Inflammatory macrophage treated with lipopolysaccharide for 4 hours (primary cell): ENCODE results near the gene LIPI.
"Not testable (repeated sequence)": the region's sequence is repeated elsewhere in the genome, so short reads cannot be mapped to it uniquely, and the experiment has no call there.

ENCODE experiments used
- DNase-seq: peaks from one replicate; pipeline ENCODE4 v3.0.0-alpha.2; 2020

LIPI gene

DNA sequence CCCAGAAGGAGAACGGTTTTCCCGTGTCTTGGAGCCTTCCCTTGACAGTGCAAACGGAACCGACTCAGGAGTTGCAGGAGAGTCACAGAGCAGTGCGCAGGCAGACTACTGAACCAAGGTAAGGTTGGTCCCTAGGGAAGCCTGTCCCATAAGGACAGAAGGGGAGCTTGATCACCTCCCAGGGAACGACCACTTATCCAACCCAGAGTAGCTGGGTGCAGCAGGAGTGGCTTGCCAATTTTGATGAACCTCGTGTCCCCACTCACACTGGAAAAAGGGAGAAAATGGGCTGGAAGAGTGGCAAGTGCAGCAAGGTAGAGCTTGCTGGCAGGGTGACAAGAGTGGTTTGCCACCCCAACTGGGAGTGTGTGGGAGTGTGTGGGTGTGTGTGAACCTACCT lies 95.1 kb downstream of the LIPI start:
- no peak for DNase-seq

DNA sequence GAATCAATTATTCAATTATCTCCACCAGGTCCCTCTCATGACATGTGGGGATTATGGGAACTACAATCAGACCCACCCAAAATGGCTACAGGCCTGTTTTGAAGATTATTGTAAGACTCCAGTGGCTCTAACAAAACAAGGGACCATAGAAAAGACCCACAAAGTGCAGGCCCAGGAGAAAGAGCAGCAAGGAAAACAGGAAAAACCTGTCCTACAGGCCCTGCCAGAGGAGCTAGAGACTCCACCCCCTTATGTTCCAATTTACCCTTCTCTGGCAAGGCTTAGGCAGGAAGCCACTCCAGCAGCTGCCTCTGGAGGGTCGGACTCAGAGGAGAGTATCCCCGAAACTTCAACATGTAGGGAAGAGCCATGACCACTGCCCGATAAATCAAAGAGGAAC lies 96.5 kb downstream of the LIPI start:
- DNase-seq: no peak

DNA sequence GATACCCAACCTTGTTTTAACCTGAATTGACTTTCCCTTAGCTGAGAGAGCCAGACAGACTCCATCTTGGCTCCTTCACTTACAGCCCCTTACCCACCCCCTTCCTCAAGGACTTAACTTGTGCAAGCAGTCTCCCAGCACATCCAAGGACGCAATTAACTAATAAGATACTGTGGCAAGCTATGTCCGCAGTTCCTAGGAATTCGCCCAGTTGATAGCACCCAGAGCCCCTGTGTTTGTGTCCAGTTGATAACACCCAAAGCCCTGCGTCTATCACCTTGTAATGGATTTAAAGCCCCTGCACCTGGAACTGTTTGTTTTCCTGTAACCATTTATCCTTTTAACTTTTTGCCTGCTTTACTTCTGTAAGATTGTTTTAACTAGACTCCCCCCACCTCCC lies 106.2 kb downstream of the LIPI start:
- not testable (repeated sequence) for DNase-seq

DNA sequence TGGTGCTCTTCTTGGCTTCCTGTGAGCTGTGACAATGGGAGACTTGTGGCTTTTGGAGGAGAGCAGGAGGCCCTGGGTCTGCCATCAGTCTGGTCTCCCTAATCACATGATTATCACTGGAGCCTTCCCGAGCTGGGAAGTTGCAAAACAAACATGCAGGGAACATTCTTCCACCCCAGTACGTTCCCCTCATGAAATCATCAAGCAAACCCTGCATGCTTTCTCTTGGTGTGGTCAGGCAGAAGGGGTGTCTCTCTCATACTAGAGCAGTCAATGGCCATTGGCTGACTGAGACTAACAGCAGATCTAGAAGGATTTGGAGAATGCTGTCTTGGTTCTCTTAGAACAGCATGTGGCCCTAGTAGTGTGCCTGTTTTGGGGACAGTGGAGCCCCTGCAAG lies 111.2 kb downstream of the LIPI start:
- peak; percentile 30 for DNase-seq

DNA sequence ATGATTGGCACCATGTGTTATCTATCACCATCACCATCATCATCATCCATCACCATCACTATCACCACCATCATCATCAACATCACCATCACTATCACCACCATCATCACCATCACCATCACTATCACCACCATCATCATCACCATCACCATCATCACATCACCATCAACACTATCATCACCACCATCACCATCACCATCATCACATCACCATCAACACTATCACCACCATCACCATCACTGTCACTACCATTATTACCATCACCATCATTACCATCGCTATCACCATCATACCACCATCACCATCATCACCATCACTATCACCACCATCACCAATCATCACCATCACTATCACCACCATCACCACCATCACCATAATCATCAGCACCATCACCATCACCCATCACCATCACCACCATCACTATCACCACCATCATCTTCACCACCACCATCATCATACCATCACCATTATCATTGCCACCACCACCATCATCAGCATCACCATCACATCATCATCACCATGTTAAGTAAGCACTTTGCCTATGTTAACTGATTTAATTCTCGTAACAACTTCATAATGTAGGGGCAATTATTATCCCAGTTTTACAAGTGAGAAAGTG lies 112.8 kb downstream of the LIPI start:
- no peak for DNase-seq

DNA sequence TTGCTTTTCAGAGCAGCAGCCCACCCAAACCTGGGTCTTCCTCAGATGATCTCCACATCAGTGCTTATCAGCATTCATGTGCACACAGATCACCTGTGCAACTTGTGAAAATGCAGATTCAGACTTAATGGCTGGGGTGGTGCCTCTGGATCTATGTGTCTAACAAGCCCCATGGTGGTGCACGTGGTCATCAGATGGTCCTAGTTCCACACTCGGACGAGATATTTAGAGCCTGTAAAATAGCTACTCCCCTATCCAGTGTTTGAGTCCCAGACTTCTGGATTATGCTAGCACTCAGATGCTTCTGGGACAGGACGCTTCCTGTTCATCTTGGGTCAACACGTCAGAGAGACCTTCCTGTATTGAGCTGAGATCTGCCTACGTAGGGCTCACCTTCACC lies 114.2 kb downstream of the LIPI start:
- no peak for DNase-seq

DNA sequence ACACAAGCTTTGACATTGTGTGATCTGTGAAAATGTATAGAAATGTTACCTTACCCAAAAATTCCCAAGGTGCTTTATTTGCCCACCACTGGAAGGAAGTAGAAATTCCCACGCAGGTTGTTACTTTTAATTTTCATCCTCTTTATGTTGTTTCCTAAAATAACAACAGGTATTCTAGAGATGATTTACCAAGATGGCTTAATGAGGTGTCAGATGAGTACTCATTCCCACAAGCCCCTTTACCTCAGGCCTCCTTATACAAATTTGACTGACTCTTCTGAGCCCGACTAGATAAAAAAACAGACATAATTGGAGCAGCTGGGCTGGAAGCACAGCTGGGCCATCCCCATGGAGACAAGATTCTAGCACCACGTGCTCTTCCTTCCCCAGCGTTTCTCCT lies 114.6 kb downstream of the LIPI start:
- no peak for DNase-seq

DNA sequence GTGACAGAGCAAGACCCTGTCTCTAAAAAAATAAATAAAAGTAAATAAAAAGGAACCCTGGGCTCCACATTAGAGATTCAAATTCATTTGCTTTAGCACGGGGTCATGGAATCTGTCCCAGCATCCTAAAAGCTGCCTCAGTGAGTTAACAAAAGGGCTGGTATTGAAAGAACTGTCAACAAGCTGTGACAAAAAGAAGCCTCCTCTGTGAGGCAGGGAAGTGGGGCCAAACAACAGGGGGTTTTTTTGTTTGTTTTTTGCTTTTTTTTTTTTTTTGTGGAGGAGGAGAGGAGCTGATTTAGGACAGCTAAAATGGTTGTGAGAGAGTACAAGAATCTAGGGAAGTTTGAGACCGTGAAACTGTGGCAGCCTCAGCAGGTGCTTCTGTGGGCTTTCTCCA lies 115.7 kb downstream of the LIPI start:
- DNase-seq: no peak

DNA sequence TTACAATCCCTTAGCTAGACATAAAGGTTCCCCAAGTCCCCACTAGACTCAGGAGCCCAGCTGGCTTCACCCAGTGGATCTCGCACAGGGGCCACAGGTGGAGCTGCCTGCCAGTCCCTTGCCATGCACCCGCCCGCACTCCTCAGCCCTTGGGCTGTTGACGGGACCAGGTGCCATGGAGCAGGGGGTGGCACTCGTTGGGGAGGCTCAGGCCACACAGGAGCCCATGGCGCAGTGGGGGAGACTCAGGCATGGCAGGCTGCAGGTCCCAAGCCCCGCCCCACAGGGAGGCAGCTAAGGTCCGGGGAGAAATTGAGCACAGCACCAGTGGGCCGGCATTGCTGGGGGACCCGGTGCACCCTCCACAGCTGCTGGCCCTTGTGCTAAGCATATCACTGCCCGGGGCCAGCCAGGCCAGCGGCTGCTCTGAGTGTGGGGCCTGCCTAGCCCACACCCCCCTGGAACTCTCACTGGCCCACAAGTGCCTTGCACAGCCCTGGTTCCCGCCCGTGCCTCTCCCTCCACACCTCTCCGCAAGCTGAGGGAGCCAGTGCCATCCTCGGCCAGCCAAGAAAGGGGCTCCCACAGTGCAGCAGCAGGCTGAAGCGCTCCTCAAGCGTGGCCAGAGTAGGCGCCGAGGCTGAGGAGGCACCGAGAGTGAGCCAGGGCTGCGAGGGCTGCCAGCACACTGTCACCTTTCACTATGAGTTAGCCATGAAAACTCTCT lies 117.8 kb downstream of the LIPI start:
- DNase-seq: no peak

DNA sequence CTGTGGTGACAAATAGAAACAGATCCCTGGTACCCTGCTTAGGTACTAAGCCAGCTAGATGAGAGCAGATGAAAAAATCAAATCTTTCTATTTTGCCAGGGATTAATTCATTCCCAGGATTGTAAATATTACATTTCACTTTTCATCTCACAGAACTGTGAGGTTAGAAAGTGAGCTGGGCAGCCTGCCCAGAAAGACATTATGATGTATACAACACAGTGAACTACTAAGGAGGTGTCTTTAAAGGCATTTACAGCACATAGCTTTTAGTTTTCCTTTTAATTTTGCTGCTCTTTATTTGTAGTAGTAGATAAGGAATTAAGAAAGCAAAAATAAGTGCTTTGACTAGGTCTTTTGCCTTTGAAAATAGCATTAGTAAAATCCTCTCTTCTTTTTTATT lies 120.6 kb downstream of the LIPI start:
- not testable (repeated sequence) for DNase-seq

DNA sequence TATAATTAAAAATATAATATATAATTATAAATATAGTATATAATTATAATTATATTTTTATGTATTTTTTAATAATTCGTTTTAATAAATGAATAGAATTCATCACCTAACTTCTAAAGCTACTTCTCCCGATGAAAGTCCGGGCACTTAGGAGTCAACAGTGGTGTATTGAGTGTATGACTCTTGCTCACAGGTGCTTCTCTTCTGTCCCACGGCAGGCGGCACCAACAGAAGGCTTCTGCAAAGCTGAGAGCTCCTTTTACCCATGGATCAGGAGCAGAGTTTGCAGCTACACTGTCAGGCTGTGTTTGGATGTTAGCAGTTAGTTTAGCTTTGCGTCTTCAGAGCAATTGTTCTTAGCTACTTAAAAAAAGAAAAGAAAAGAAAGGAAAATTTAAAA lies 122.4 kb downstream of the LIPI start:
- DNase-seq: no peak

DNA sequence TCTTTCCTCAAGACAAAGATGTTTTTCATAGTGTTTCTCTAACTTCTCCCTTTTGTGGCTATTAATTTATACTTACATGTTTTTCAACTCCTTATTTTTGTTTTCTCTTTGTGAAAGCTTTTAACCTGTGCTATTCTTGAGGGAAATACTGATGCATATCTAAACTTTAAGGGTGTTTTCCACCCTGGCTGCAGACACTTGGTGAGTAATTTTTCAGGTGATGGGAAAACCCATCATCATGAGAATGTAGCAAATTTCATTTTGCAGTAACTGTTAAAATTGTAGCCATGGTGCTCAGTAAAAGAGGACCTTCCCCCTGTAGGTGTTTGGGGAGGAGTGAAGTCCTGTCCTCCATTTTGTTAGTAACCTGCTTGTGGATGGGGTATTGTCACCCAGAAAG lies 124.2 kb downstream of the LIPI start:
- no peak for DNase-seq

DNA sequence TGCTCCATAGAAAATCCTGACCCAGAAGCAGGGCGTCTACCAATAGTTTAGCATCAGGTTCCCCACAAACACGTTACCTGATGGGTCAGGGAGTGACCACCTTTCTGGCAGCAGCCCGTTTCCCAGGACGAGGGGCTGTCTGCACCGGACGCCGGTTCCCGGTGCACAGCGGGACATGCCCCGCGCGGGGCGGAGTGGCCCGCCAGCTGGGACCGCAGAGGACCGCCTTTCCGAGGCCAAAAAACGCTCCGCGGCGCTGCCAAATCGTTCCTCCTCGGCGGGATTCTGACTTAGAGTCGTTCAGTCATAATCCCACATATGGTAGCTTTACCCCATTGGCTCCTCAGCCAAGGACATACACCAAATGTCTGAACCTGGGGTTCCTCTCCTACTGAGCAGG lies 126.1 kb downstream of the LIPI start:
- no peak for DNase-seq

DNA sequence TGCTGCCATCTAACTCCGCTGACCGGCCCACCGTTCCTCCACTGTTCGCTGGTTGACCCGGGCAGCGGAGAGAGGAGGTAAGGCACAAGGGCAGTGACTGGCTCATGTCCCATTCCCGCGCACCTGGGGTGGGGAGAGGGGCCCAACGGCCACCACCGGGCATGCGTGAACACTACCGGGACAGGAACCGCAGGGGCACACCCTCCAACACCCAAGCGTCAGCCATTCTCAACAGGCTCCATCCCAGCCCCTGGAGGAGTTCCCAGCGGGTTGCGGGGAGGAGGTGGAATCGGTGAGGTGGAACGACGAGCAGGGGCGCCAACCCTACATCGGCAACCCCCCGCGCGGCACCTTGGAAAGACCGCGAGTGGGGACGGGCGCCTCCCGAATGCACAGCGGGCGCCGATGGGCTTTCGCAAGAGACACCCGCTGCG lies 126.7 kb downstream of the LIPI start:
- no peak for DNase-seq

DNA sequence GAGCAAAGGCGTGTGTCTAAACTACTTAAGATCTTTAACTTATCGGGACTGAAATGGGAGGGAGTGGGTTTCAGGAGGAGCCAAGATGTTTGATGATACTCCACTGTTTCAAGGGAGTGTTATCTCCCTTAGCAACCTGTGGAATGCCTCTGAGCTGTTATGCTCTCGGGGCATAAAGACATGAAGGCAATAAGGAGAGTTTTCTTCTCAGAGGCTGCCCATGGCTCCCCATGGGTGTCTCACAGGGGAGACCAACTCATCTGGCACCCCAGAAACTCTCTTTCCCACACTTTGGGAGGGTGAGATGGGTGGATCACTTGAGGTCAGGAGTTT lies 130.0 kb downstream of the LIPI start:
- DNase-seq: no peak

DNA sequence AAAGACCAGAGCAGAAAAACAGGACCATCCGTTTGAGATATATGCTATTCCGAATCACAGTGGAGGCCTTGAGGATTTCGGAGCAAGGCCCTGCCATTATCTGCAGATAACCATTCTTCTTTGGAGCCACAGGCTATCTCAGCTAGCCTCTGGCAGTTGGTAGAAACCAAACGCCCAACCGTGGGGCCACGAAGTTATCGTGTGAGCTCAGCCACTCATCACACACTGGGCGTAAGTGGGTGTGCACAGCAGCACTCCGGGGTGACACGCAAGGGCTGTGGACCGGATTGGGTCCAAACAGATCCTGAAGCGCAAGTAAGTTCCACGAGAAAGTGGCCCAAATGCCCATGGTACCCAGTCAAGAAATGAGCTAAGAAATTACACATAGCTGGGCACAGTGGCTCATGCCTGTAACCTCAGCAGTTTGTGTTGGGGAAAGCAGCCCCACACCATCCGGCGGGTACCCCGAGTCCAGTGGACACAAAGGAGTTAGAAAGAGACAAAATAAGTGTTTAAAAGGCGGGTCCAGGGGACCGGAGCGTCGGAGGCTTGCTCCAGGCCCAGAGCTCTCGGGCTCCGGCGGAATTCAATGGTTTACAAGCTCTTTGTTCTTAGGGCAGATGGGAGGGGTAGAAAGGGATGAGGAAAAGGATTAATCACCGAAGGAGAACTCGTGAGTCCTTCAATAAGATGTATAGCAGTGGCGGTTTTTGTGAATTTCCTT lies 130.6 kb downstream of the LIPI start:
- no peak for DNase-seq

DNA sequence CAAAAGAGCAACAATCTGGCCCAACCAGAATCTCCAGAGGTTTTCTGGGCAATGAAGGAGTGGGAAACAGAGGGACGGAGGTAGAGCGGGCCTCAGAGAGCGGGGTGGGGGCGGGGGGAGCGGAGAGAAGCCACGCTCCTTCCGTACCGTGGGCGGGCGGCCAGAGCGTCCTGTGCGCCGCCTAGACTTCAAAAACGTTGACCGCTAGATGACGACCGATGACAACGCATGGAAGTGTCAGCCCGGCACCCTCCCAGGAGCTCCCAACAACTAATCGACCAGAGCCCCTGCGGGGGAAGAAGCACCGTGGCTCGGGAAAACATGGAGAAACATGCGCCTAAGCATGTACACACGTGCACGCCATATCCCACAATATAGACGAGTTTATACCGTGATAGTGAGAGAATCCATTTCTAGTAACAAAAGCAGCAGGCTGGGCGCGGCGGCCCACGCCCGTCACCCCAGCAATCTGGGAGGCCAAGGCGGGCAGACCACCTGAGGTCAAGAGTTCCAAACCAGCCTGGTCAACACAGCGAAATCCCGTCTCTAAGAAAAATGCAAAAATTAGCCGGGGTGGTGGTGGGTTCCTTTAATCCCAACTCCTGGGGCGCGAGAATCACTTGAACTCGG lies 131.9 kb downstream of the LIPI start:
- no peak for DNase-seq

DNA sequence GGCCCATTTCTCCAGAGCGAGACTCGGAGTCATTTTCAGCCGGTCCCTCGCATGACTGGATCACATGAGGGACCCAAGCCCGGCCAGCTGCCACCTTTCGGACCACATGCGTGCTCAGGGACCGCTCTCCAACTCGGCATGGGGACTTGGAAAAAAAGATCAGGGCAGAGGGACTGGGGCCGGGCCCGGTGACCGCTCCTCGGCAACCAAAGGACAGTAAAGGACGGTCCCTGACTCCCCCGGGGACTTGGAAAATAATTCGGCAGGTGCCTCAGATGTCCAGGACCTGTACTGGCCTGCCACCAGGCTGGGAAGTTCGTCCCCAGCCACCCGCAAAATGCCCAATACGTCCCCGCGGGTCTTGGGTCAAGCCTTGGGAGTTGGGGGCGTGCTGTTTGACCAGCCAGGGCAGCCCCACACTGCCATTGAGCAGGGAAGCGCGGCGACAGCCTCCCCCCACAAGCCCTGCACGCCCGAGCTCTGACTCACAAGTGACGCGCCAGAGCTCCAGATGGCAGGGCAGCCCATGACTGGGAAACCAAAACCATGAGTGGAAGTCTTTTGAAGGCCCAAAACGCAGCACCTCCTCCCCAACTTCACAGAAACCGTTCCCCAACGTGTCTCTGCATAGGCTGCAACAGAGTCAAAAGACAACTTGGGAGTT lies 134.5 kb downstream of the LIPI start:
- no peak for DNase-seq

DNA sequence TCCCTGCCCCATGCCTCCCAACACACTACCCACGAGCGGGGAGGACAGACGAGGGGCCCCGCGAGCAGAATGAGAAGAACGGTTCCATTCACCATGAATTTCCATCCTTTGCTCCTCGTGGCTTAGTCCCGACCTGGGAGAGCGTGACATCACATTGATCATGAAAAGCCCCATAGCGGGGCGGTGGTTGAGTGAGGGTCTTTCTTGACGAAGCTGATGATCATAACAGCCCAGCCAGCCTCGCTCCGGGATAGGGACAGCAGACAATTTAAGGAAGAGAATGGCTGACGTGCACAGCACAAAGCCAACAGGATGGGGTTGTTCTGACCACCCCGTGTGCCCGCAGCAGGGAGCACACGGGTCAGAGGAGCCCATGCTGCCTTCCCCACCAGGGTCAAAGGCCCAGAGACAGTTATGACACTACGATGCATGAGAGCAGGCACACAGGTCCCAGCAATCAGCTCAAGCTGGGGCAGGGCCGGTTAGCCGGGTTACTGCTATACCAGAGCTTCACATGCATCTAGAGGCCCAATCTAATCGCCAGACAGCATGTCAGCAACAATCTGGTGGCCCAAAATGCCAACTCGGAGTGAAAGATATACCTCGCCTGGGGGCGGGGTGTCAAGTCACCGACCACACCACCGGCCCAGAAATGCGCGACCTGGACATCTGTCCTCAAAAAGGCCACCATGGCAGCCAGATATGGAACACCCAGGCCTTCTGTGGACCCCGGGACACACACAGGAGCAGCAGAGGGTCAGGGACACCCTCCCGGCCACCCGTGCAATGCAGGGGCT lies 135.2 kb downstream of the LIPI start:
- DNase-seq: no peak

DNA sequence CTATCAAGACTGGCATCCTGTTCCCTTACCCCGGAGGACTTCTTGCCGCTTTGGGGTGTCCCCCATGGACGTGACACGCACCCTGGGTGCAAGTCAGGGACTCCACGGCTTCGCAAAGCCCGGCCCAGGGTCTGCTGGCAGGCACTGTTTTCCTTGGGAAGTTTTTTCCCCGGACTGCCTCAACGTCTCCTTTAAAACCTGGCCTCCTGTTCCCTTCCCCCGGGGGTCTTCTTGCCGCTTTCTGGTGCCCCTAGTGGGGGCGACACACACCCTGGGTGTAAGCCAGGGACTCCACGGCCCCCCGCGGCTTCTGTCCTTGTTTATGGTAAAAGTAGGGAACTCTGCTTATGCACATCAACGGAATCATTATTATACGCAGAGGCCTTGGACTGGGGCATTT lies 136.6 kb downstream of the LIPI start:
- DNase-seq: no peak

DNA sequence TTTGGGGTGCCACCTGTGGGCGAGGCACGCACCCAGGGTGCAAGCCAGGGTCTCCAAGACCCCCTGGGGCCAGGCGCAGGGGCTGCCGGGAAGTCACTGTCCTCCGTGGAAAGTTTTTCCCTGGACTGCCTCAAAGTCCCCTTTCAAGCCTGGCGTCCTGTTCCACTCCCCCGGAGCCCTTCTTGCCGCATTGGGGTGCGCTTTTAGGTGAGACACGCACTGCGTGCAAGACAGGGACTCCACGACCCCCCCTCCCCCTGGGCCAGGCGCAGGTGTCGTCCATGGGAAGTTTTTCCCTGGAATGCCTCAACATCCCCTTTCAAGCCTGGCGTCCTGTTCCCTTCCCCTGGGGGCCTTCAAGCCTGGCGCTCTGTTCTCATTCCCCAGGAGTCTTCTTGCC lies 137.1 kb downstream of the LIPI start:
- DNase-seq: no peak

DNA sequence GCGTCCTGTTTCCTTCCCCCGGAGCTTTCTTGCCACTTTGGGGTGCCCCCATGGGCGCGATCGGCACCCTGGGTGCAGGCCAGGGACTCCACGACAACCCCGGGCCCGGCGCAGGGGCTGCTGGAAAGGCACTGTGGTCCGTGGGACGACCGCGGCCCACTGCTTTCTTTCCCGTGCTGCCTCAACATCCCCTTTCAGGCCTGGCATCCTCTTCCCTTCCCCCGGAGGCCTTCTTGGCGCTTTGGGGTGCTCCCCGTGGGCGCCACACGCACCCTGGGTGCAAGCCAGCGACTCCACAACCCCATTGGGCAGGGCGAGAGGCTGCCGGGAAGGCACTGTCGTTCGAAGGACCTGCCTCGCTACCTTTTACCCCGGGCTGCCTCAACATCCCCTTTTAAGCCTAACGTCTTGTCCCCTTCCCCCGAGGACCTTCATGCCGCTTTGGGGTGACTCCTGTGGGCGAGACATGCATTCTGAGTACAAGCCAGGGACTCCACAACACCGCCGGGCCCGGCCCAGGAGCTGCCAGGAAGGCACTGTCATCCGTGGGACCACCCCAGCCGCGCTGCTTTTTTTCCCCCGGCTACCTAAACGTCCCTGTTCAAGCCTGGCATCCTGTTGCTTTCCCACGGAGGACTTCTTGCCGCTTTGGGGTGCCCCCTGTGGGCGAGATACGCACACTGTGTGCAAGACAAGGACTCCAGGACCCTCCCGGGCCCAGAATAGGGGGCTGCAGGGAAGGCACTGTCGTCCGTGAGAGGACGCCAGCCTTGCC lies 137.8 kb downstream of the LIPI start:
- DNase-seq: no peak
